ENCODE results near the gene CMKLR1.

The CMKLR1 gene

GRCh38 chr12:108357834-108358579, 18.9 kb upstream of the CMKLR1 start:
- Histone ChIP-seq H3F3A (ENCODE audit: insufficient read depth, low read length) (no peaks in the 10 kb centered on the region), H3K9me3 (replicated peaks; ENCODE audit: insufficient read depth, low read length) (no peaks in the 10 kb centered on the region), H3K9me2 (replicated peaks; ENCODE audit: insufficient read depth, low read length) (no peaks in the 10 kb centered on the region), H2AFZ (ENCODE audit: low read length) (no peak overlapping the region), H3K4me1 (ENCODE audit: low read length) (no peaks in the 10 kb centered on the region), H3K27me3 (replicated peaks; ENCODE audit: insufficient read depth, low read length) (no peaks in the 10 kb centered on the region), H3K4me3 (ENCODE audit: low read length) (no peak overlapping the region), H3K79me2 (ENCODE audit: low read length) (no peaks in the 10 kb centered on the region), H3K4me2 (ENCODE audit: low read depth, low read length) (no peak overlapping the region), H4K20me1 (ENCODE audit: insufficient read depth, low read length) (no peaks in the 10 kb centered on the region), H3K36me3 (replicated peaks; ENCODE audit: insufficient read depth, low read length) (no peaks in the 10 kb centered on the region), H3K9ac (ENCODE audit: low read length) (no peak overlapping the region), H3K27ac (ENCODE audit: low read length) (no peak overlapping the region)
- TF ChIP-seq EZH2phosphoT487 (IDR thresholded peaks at IDR 0.05; ENCODE audit: low read length), result no peak
- no peak for DNase-seq

GRCh38 chr12:108356835-108357806, 18.0 kb upstream of the CMKLR1 start:
- H4K20me1 ChIP-seq (ENCODE audit: insufficient read depth, low read length), result no peaks in the 10 kb centered on the region
- no peaks in the 10 kb centered on the region for H3K27me3 ChIP-seq (replicated peaks; ENCODE audit: insufficient read depth, low read length)
- H3K27ac ChIP-seq (ENCODE audit: low read length), result no peak overlapping the region
- H3K36me3 ChIP-seq (replicated peaks; ENCODE audit: insufficient read depth, low read length), result no peaks in the 10 kb centered on the region
- DNase-seq, result no peak
- no peaks in the 10 kb centered on the region for H3K9me3 ChIP-seq (replicated peaks; ENCODE audit: insufficient read depth, low read length)
- TF ChIP-seq EZH2 (optimal IDR thresholded peaks at IDR 0.05; ENCODE audit: low read depth, low read length) (no peak), CTCF (IDR thresholded peaks at IDR 0.05; ENCODE audit: low read length) (no peak), EZH2phosphoT487 (IDR thresholded peaks at IDR 0.05; ENCODE audit: low read length) (no peak)
- no peak overlapping the region for H3K4me3 ChIP-seq (ENCODE audit: low read length)
- no peaks in the 10 kb centered on the region for H3F3A ChIP-seq (ENCODE audit: insufficient read depth, low read length)
- no peaks in the 10 kb centered on the region for H3K79me2 ChIP-seq (ENCODE audit: low read length)
- no peaks in the 10 kb centered on the region for H3K9me2 ChIP-seq (replicated peaks; ENCODE audit: insufficient read depth, low read length)
- H2AFZ ChIP-seq (ENCODE audit: low read length), result no peak overlapping the region
- no peaks in the 10 kb centered on the region for H3K4me1 ChIP-seq (ENCODE audit: low read length)
- H3K9ac ChIP-seq (ENCODE audit: low read length), result no peak overlapping the region
- H3K4me2 ChIP-seq (ENCODE audit: low read depth, low read length), result no peak overlapping the region

GRCh38 chr12:108355069-108355468, 16.0 kb upstream of the CMKLR1 start:
- Histone ChIP-seq H3K9me3 (replicated peaks; ENCODE audit: insufficient read depth, low read length) (no peaks in the 10 kb centered on the region), H3K36me3 (replicated peaks; ENCODE audit: insufficient read depth, low read length) (no peaks in the 10 kb centered on the region), H2AFZ (ENCODE audit: low read length) (no peak overlapping the region), H3F3A (ENCODE audit: insufficient read depth, low read length) (no peaks in the 10 kb centered on the region), H4K20me1 (ENCODE audit: insufficient read depth, low read length) (no peaks in the 10 kb centered on the region), H3K4me2 (ENCODE audit: low read depth, low read length) (no peak overlapping the region), H3K79me2 (ENCODE audit: low read length) (no peaks in the 10 kb centered on the region), H3K4me3 (ENCODE audit: low read length) (no peak overlapping the region), H3K4me1 (ENCODE audit: low read length) (no peaks in the 10 kb centered on the region), H3K9ac (ENCODE audit: low read length) (no peak overlapping the region), H3K27ac (ENCODE audit: low read length) (no peak overlapping the region), H3K9me2 (replicated peaks; ENCODE audit: insufficient read depth, low read length) (no peaks in the 10 kb centered on the region), H3K27me3 (replicated peaks; ENCODE audit: insufficient read depth, low read length) (no peaks in the 10 kb centered on the region)
- no peak for DNase-seq
- no peak for TF ChIP-seq EZH2phosphoT487 (IDR thresholded peaks at IDR 0.05; ENCODE audit: low read length)
- TF ChIP-seq CTCF (IDR thresholded peaks at IDR 0.05; ENCODE audit: low read length), result no peak
- no peak for TF ChIP-seq EZH2 (optimal IDR thresholded peaks at IDR 0.05; ENCODE audit: low read depth, low read length)

Measured in MM.1S (cell line).